H1 (cell line): ENCODE measurements around the gene B3GLCT.

Source experiments
- JUND ChIP-seq: IDR thresholded peaks from 2 replicates; pipeline ENCODE4 v1.6.1; 2011; ENCODE audit warnings: mild to moderate bottlenecking, improper control_type of control experiment, low read length
- POLR2A ChIP-seq, 2 experiments: IDR thresholded peaks; 1 replicate in 1 of 2; 2 replicates in 1 of 2; pipeline ENCODE4 v1.6.1; 2011; ENCODE audit warnings: low read depth in 2 of 2, low read length in 2 of 2, mild to moderate bottlenecking in 2 of 2; ENCODE audit errors: control extremely low read depth in 1 of 2
- RXRA ChIP-seq: IDR thresholded peaks from 2 replicates; pipeline ENCODE4 v1.6.1; 2011; ENCODE audit warnings: low read depth, mild to moderate bottlenecking, low read length, moderate library complexity; ENCODE audit not compliant: insufficient read depth

DNA sequence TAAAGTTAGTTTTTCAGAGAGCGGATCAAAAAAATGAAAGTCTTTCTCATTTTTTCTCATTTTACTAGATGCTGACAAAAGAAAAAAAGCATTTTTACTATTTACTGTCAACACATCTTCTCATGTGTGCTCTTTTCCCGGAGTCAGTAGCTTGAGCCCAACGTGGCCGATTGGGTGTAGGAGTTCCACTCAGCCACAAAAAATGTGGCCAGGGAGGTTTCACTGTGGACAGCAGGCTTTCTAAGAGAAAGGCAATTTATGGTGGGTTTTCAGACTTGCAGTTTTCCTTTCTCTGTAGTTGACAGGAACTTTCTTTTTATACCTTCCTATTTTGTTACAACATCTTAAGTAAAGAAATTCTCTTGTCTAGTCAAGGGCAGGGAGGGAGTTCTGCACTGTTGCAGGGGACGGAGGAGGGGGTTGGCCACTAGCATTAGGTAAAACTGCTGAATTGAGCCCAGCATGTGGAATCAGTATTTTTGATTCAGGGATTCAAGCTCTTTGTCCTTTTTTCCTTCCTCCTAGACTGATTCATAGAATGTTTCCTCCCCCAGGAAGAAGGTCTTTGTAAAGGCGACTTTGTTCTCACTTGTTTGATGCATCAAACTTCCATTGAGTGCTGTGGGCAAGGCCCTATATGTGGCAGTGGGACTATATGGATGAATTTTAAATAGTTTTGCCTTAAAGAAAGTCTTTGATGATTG is 123.1 kb downstream of the B3GLCT start:
- TF ChIP-seq POLR2A (IDR thresholded peaks at IDR 0.05; ENCODE audit: control extremely low read depth in 1 of 2, low read depth in 2 of 2, low read length in 2 of 2), result no peak
- TF ChIP-seq RXRA, result no peak
- no peak for TF ChIP-seq JUND
